IgD-negative memory B cell (primary cell): ENCODE data around the gene CYB561. TPM values are rescaled to one million over a fixed set of nuclear protein-coding genes. Genes with fewer than 3 reads are reported as not detected.

ENCODE experiments used
- H3K27ac Mint-ChIP-seq, 3 donors: one replicate each; pipeline ENCODE4 v1.8.0; 2020 to 2022; ENCODE audit warnings: mild to moderate bottlenecking in 3 of 3, mixed read lengths in 3 of 3, moderate library complexity in 1 of 3
- H3K27me3 Mint-ChIP-seq: one replicate; pipeline ENCODE4 v1.8.0; 2021; ENCODE audit warnings: mixed read lengths
- H3K36me3 Mint-ChIP-seq: one replicate; pipeline ENCODE4 v1.8.0; 2020; ENCODE audit warnings: mild to moderate bottlenecking, mixed read lengths
- H3K4me1 Mint-ChIP-seq, 3 donors: one replicate each; pipeline ENCODE4 v1.8.0; 2020 to 2022; ENCODE audit warnings: mixed read lengths in 3 of 3, mild to moderate bottlenecking in 1 of 3
- H3K4me3 Mint-ChIP-seq, 4 donors: one replicate each; pipeline ENCODE4 v1.8.0; 2020 to 2022; ENCODE audit warnings: mild to moderate bottlenecking in 4 of 4, mixed read lengths in 4 of 4, moderate library complexity in 3 of 4
- H3K9me3 Mint-ChIP-seq, 3 donors: one replicate each; pipeline ENCODE4 v1.8.0; 2020 to 2021; ENCODE audit warnings: mixed read lengths in 3 of 3, mild to moderate bottlenecking in 1 of 3
- polyA plus RNA-seq: library from polyadenylated mRNA; unstranded; fragments of 300-500 nt; fragmentation: Illumina TruSeq; gene quantifications from one replicate; pipeline ENCODE4 v1.2.3, GENCODE V29; 2021

Gene CYB561
- polyA plus RNA-seq, 1 donor from 2014 or later, result 1.5 TPM

GRCh38 chr17:63448655-63449054 is 2.5 kb upstream of the CYB561 start:
- Mint-ChIP-seq H3K4me1 (peaks cover 3 to 14% (median 4%) of the 10 kb centered on the region in 3 donors), H3K9me3 (no peaks in the 10 kb centered on the region), H3K27ac (peak overlapping the region in 2 of 3 donors; percentile 50 to 76), H3K36me3 (no peaks in the 10 kb centered on the region), H3K4me3 (peak overlapping the region in 1 of 4 donors; percentile 54), H3K27me3 (peaks cover 1% of the 10 kb centered on the region)

GRCh38 chr17:63447471-63448009 is 1.4 kb upstream of the CYB561 start:
- Mint-ChIP-seq H3K4me3 (peak overlapping the region; percentile 68 to 86 (median 76)), H3K36me3 (no peaks in the 10 kb centered on the region), H3K27me3 (peaks cover 1% of the 10 kb centered on the region), H3K4me1 (peaks cover 4 to 14% (median 4%) of the 10 kb centered on the region in 3 donors), H3K9me3 (no peaks in the 10 kb centered on the region), H3K27ac (peak overlapping the region; percentile 87 to 98 (median 91))

- peaks cover 1% of the 10 kb centered on the region for H3K27me3 Mint-ChIP-seq
- peak overlapping the region; percentile 68 to 86 (median 76) for H3K4me3 Mint-ChIP-seq
- no peaks in the 10 kb centered on the region for H3K9me3 Mint-ChIP-seq
- no peaks in the 10 kb centered on the region for H3K36me3 Mint-ChIP-seq
- H3K4me1 Mint-ChIP-seq, result peaks cover 4 to 14% (median 4%) of the 10 kb centered on the region in 3 donors
- H3K27ac Mint-ChIP-seq, result peak overlapping the region; percentile 87 to 98 (median 91)
These were observed 806 bp upstream of the CYB561 start for GRCh38 chr17:63446753-63447470.

- Mint-ChIP-seq H3K36me3 (no peaks in the 10 kb centered on the region), H3K27ac (peak overlapping the region; percentile 87 to 97 (median 92)), H3K4me1 (peaks cover 4 to 15% (median 6%) of the 10 kb centered on the region in 3 donors), H3K27me3 (no peaks in the 10 kb centered on the region), H3K9me3 (no peaks in the 10 kb centered on the region), H3K4me3 (peak overlapping the region; percentile 80 to 92 (median 88))
These were observed 544 bp downstream of the CYB561 start for GRCh38 chr17:63445571-63445953.

GRCh38 chr17:63445065-63445464 is 1.0 kb downstream of the CYB561 start:
- Mint-ChIP-seq H3K36me3 (no peaks in the 10 kb centered on the region), H3K27me3 (no peaks in the 10 kb centered on the region), H3K4me3 (peak overlapping the region; percentile 80 to 92 (median 88))

GRCh38 chr17:63444457-63444856 is 1.6 kb downstream of the CYB561 start:
- H3K36me3 Mint-ChIP-seq, result no peaks in the 10 kb centered on the region
- H3K4me1 Mint-ChIP-seq, result peaks cover 13 to 26% (median 17%) of the 10 kb centered on the region in 3 donors
- H3K4me3 Mint-ChIP-seq, result peak overlapping the region; percentile 5 to 90 (median 66)
- no peaks in the 10 kb centered on the region for H3K9me3 Mint-ChIP-seq
- H3K27me3 Mint-ChIP-seq, result no peaks in the 10 kb centered on the region
- peak overlapping the region in 2 of 3 donors; percentile 76 to 92 for H3K27ac Mint-ChIP-seq

More at GRCh38 chr17:63445065-63445464, 1.0 kb downstream of the CYB561 start:
- peaks cover 7 to 20% (median 11%) of the 10 kb centered on the region in 3 donors for H3K4me1 Mint-ChIP-seq
- H3K27ac Mint-ChIP-seq, result peak overlapping the region; percentile 87 to 97 (median 92)
- no peaks in the 10 kb centered on the region for H3K9me3 Mint-ChIP-seq

GRCh38 chr17:63443053-63443452 is 3.1 kb downstream of the CYB561 start:
- Mint-ChIP-seq H3K4me1 (peaks cover 16 to 28% (median 16%) of the 10 kb centered on the region in 3 donors), H3K27ac (peak overlapping the region in 1 of 3 donors; percentile 48), H3K9me3 (no peaks in the 10 kb centered on the region), H3K27me3 (no peaks in the 10 kb centered on the region), H3K36me3 (no peaks in the 10 kb centered on the region), H3K4me3 (peak overlapping the region in 1 of 4 donors; percentile 42)

- Mint-ChIP-seq H3K9me3 (no peaks in the 10 kb centered on the region), H3K27me3 (no peaks in the 10 kb centered on the region), H3K36me3 (no peaks in the 10 kb centered on the region), H3K4me1 (peaks cover 16 to 28% (median 16%) of the 10 kb centered on the region in 3 donors), H3K27ac (peak overlapping the region; percentile 48 to 85 (median 76)), H3K4me3 (peak overlapping the region in 1 of 4 donors; percentile 42)
These were observed 3.5 kb downstream of the CYB561 start for GRCh38 chr17:63442549-63443035.

GRCh38 chr17:63442074-63442473 is 4.0 kb downstream of the CYB561 start:
- Mint-ChIP-seq H3K4me1 (peaks cover 14 to 23% (median 16%) of the 10 kb centered on the region in 3 donors), H3K9me3 (no peaks in the 10 kb centered on the region), H3K27ac (peak overlapping the region in 1 of 3 donors; percentile 46), H3K27me3 (no peaks in the 10 kb centered on the region), H3K4me3 (no peak overlapping the region), H3K36me3 (no peaks in the 10 kb centered on the region)

GRCh38 chr17:63441654-63442053 is 4.5 kb downstream of the CYB561 start:
- no peaks in the 10 kb centered on the region for H3K27me3 Mint-ChIP-seq
- H3K9me3 Mint-ChIP-seq, result no peaks in the 10 kb centered on the region
- no peak overlapping the region for H3K27ac Mint-ChIP-seq
- peaks cover 13 to 21% (median 16%) of the 10 kb centered on the region in 3 donors for H3K4me1 Mint-ChIP-seq
- no peaks in the 10 kb centered on the region for H3K36me3 Mint-ChIP-seq
- H3K4me3 Mint-ChIP-seq, result no peak overlapping the region

- H3K4me1 Mint-ChIP-seq, result peaks cover 13 to 21% (median 18%) of the 10 kb centered on the region in 3 donors
- H3K36me3 Mint-ChIP-seq, result no peaks in the 10 kb centered on the region
- peak overlapping the region in 1 of 4 donors; percentile 14 for H3K4me3 Mint-ChIP-seq
These were observed 5.3 kb downstream of the CYB561 start for GRCh38 chr17:63440770-63441335.

GRCh38 chr17:63440127-63440769 is 5.9 kb downstream of the CYB561 start:
- peak overlapping the region; percentile 23 to 85 (median 41) for H3K27ac Mint-ChIP-seq
- H3K9me3 Mint-ChIP-seq, result no peaks in the 10 kb centered on the region
- H3K27me3 Mint-ChIP-seq, result no peaks in the 10 kb centered on the region
- peak overlapping the region in 3 of 4 donors; percentile 5 to 83 (median 19) for H3K4me3 Mint-ChIP-seq
- no peaks in the 10 kb centered on the region for H3K36me3 Mint-ChIP-seq
- peaks cover 13 to 21% (median 19%) of the 10 kb centered on the region in 3 donors for H3K4me1 Mint-ChIP-seq

More at GRCh38 chr17:63440770-63441335, 5.3 kb downstream of the CYB561 start:
- Mint-ChIP-seq H3K27me3 (no peaks in the 10 kb centered on the region), H3K9me3 (no peaks in the 10 kb centered on the region), H3K27ac (peak overlapping the region in 1 of 3 donors; percentile 41)

- peaks cover 13 to 20% (median 17%) of the 10 kb centered on the region in 3 donors for H3K4me1 Mint-ChIP-seq
- no peaks in the 10 kb centered on the region for H3K27me3 Mint-ChIP-seq
- H3K4me3 Mint-ChIP-seq, result peak overlapping the region in 3 of 4 donors; percentile 5 to 83 (median 19)
These were observed 6.4 kb downstream of the CYB561 start for GRCh38 chr17:63439687-63440086.

More at GRCh38 chr17:63439687-63440086, 6.4 kb downstream of the CYB561 start:
- H3K27ac Mint-ChIP-seq, result peak overlapping the region; percentile 16 to 85 (median 41)
- H3K9me3 Mint-ChIP-seq, result no peaks in the 10 kb centered on the region
- H3K36me3 Mint-ChIP-seq, result no peaks in the 10 kb centered on the region
